ENCODE results near the gene CRADD. TPM values are rescaled to one million over a fixed set of nuclear protein-coding genes. Genes with fewer than 3 reads are reported as not detected.

The CRADD gene
- total RNA-seq, 4 donors from 2014 or later = 43.7 to 76.1 (median 51.0) TPM

- Histone ChIP-seq H3K4me3 (replicated peaks in 1 of 3) (no peak overlapping the region), H3K9me3 (no peaks in the 10 kb centered on the region), H3K4me1 (peaks cover 0 to 5% of the 10 kb centered on the region in 2 donors), H3K36me3 (no peaks in the 10 kb centered on the region), H3K27ac (peak overlapping the region in 1 of 3 donors; percentile 8), H3K27me3 (no peaks in the 10 kb centered on the region)
- TF ChIP-seq POLR2A (IDR thresholded peaks at IDR 0.05) = no peak
- TF ChIP-seq, protein P1, sequence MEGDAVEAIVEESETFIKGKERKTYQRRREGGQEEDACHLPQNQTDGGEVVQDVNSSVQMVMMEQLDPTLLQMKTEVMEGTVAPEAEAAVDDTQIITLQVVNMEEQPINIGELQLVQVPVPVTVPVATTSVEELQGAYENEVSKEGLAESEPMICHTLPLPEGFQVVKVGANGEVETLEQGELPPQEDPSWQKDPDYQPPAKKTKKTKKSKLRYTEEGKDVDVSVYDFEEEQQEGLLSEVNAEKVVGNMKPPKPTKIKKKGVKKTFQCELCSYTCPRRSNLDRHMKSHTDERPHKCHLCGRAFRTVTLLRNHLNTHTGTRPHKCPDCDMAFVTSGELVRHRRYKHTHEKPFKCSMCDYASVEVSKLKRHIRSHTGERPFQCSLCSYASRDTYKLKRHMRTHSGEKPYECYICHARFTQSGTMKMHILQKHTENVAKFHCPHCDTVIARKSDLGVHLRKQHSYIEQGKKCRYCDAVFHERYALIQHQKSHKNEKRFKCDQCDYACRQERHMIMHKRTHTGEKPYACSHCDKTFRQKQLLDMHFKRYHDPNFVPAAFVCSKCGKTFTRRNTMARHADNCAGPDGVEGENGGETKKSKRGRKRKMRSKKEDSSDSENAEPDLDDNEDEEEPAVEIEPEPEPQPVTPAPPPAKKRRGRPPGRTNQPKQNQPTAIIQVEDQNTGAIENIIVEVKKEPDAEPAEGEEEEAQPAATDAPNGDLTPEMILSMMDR (IDR thresholded peaks at IDR 0.05) = no peak
- 90 to 91% methylated on average over 4 of the region's 4 CpGs for WGBS, 2 donors
- no peak for DNase-seq
- intact Hi-C loops (cut with DNase I) = no loop called here
Observed at GRCh38 chr12:93713800-93714199, 36.6 kb downstream of the CRADD start.

- Histone ChIP-seq H3K27ac (peak overlapping the region in 2 of 3 donors; percentile 8 to 46), H3K27me3 (no peaks in the 10 kb centered on the region), H3K36me3 (no peaks in the 10 kb centered on the region), H3K4me1 (peaks cover 0 to 5% of the 10 kb centered on the region in 2 donors), H3K4me3 (replicated peaks in 1 of 3) (no peak overlapping the region), H3K9me3 (no peaks in the 10 kb centered on the region)
- DNase-seq = no peak
- TF ChIP-seq POLR2A (IDR thresholded peaks at IDR 0.05) = no peak
- TF ChIP-seq, protein P1 (IDR thresholded peaks at IDR 0.05) = no peak
- 60 to 77% methylated on average over 5 of the region's 5 CpGs for WGBS, 2 donors
- intact Hi-C loops (cut with DNase I) = no loop called here
Observed at GRCh38 chr12:93714382-93714781, 37.2 kb downstream of the CRADD start.

- Histone ChIP-seq H3K4me3 (replicated peaks in 1 of 3) (no peak overlapping the region), H3K4me1 (no peaks in the 10 kb centered on the region), H3K27me3 (no peaks in the 10 kb centered on the region), H3K36me3 (no peaks in the 10 kb centered on the region), H3K27ac (no peak overlapping the region), H3K9me3 (no peaks in the 10 kb centered on the region)
- no peak for DNase-seq
- WGBS, 2 donors = 87 to 96% methylated on average over 1 of the region's 1 CpG
- no peak for TF ChIP-seq POLR2A (IDR thresholded peaks at IDR 0.05)
- TF ChIP-seq, protein P1 (IDR thresholded peaks at IDR 0.05) = no peak
- intact Hi-C loops (cut with DNase I) = no loop called here
Observed at GRCh38 chr12:93719710-93720109, 42.5 kb downstream of the CRADD start.

- Histone ChIP-seq H3K27me3 (no peaks in the 10 kb centered on the region), H3K27ac (no peak overlapping the region), H3K36me3 (no peaks in the 10 kb centered on the region), H3K4me1 (no peaks in the 10 kb centered on the region), H3K4me3 (replicated peaks in 1 of 3) (no peak overlapping the region), H3K9me3 (no peaks in the 10 kb centered on the region)
- WGBS, 2 donors = 98 to 99% methylated on average over 2 of the region's 2 CpGs
- DNase-seq = no peak
- no peak for TF ChIP-seq POLR2A (IDR thresholded peaks at IDR 0.05)
- TF ChIP-seq, protein P1 (IDR thresholded peaks at IDR 0.05) = no peak
- intact Hi-C loops (cut with DNase I) = no loop called here
Observed at GRCh38 chr12:93720559-93720958, 43.4 kb downstream of the CRADD start.

- Histone ChIP-seq H3K4me3 (replicated peaks in 1 of 3) (no peak overlapping the region), H3K9me3 (no peaks in the 10 kb centered on the region), H3K27me3 (no peaks in the 10 kb centered on the region), H3K36me3 (no peaks in the 10 kb centered on the region), H3K27ac (no peak overlapping the region), H3K4me1 (peaks cover 0 to 2% of the 10 kb centered on the region in 2 donors)
- no peak for DNase-seq
- TF ChIP-seq, protein P1 (IDR thresholded peaks at IDR 0.05) = no peak
- TF ChIP-seq POLR2A (IDR thresholded peaks at IDR 0.05) = no peak
- intact Hi-C loops (cut with DNase I) = no loop called here
- 94 to 96% methylated on average over 2 of the region's 2 CpGs for WGBS, 2 donors
Observed at GRCh38 chr12:93722179-93722578, 45.0 kb downstream of the CRADD start.

All from thyroid gland (tissue), 4 donors.